Frontal cortex (tissue), 4 donors: Measurements from ENCODE around the gene COL13A1. TPM values are rescaled to one million over a fixed set of nuclear protein-coding genes. Genes with fewer than 3 reads are reported as not detected.

Source experiments
- DNase-seq, 2 donors: peaks; one replicate each; pipeline ENCODE4 v3.0.0; 2012; ENCODE audit warnings: low spot score in 2 of 2
- FAIRE-seq: peaks from 2 replicates; lab custom pipeline; 2012; peaks lifted over from hg19 to GRCh38; lab: Jason Lieb, UNC
- total RNA-seq: library from RNA; depleted of rRNA; stranded (reverse); fragments of >200 nt; gene quantifications from one replicate; pipeline ENCODE4 v1.2.3, GENCODE V29; 2014
- donor health status: control.
- donor health status: control.
- donor health status: control.

The COL13A1 gene
- total RNA-seq, 1 donor from 2014 or later, result 2.0 TPM

DNA sequence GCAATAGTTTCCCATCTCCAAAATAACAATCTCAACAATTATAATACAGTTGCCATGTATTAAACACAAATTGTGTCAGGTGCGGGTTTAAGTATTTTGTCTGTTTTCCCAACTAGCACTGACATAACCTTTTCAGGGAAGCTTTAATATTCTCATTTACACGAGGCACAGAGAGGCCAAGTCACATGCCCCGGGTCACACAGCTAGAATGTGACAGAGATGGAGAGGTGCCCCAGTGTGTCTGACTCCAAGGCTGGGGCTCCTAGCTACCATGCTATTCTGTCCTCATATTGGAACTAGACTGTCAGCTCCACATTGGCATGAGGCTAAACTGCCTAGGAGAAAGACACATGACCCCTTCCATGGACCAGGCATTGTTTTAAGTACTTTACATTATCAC, 77.2 kb downstream of the COL13A1 start:
- no peak for DNase-seq
- FAIRE-seq, result no peak

- FAIRE-seq (no peak), DNase-seq (no peak)
These were observed 78.0 kb downstream of the COL13A1 start for GRCh38 chr10:69879634-69880257.

DNA sequence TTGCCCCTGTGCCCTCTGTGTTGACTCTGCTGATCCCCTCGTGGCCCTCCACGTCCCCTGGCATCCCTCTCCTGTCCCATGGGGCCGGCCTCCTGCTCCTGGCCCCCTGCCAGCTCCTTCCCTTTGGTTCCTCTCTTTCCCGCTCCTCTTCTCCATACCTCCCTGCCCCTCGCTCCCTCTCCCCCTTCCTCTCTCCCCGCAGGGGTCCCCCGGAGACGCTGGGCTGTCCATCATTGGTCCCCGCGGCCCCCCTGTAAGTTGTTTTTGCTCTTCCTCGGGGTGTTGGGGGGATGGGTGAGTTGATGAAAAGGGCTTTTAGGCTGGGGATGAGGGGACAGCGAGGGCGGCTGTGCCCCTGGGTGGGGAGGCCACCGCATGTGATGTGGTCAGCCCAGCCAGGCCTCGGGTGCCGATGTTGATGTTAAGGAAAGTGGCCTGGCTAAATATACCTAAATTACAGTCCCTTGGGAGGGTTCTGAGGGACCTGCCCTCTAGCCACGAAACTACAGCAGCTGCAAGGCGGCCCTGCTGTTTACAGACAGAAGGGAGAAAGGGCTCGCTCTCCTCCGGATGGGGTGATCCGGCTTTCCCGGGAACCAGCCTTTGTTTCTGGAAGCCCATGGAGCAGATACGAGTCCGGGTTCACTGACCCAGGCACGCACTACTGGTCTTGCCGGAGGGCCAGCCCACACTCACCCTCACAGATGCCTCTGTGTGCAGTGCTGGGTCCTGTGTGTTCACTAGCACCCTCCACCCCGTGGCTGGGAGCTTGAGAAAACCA, 78.8 kb downstream of the COL13A1 start:
- FAIRE-seq (no peak), DNase-seq (no peak)

- FAIRE-seq (no peak), DNase-seq (no peak)
These were observed 79.5 kb downstream of the COL13A1 start for GRCh38 chr10:69881202-69881601.

- FAIRE-seq, result no peak
- no peak for DNase-seq
These were observed 81.8 kb downstream of the COL13A1 start for GRCh38 chr10:69883310-69884023.

GRCh38 chr10:69884024-69884367, 82.3 kb downstream of the COL13A1 start:
- DNase-seq (no peak), FAIRE-seq (no peak)

GRCh38 chr10:69884686-69885085, 83.0 kb downstream of the COL13A1 start:
- no peak for DNase-seq

DNA sequence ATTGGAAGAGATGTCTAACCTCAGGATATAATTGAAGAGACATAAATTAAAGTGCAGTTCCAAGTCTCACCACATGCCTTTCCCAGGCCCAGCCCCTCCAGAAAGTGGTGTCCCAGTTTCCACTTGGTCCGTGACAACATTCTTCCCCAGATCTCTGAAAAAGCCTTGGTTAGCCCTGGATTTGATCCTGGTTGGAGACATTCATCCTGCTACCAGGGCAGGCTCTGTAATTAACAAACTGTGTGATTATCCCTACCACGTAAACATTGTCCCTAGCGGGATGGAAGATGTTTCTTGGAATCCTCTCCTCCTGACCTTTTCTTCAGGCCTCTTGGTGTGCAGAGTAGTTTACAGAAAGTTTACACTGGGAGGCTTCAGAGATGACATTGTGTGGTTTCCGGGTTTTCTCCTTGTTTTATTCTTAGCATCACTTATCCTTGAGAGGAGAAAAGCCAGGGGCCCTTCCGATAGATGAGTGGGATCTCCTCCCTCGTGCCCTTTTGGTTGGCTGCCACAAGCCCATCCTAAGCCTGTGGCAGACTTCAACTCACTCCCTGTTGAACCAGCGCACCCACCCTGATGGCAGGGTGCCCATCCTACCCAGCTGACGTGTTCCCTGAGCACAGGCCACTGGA, 83.8 kb downstream of the COL13A1 start:
- DNase-seq (peak in 1 of 2 donors; percentile 47), FAIRE-seq (no peak)

More at GRCh38 chr10:69884686-69885085, 83.0 kb downstream of the COL13A1 start:
- peak; percentile 40 for FAIRE-seq

DNA sequence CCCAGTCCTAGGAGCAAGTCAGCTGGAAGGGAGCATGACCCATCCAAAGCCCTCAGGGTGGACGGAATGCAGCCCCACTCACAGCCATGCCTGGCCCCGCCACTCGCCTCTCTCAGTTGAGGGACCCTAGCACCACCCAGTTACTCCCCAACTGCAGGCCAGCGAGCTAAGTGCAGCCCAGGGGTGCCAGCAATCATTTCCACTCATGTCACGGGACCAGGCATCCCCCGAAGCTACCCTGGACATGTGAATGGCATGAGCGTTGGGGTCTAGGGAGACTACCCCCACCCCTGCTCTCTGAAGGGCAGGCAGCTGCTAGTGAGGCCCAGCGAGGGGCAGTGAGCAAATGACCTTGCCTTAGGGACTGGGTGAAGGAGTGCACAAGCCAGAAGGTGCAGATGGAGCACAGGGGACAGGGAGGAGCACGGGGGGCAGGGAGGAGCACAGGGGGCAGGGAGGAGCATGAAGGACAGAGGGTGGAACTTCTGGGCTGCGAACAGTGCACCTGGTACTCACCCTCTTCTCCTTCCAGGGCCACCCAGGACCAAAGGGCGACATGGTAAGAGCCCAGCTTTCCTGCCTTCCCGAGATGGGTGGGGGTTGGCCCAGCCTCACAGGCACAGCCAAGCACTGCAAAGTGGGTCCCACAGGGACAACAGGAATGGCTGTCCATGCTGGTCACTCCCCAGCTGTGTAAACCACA, 87.3 kb downstream of the COL13A1 start:
- DNase-seq, result no peak
- FAIRE-seq, result no peak

GRCh38 chr10:69890065-69890847, 88.5 kb downstream of the COL13A1 start:
- DNase-seq (no peak), FAIRE-seq (no peak)

DNA sequence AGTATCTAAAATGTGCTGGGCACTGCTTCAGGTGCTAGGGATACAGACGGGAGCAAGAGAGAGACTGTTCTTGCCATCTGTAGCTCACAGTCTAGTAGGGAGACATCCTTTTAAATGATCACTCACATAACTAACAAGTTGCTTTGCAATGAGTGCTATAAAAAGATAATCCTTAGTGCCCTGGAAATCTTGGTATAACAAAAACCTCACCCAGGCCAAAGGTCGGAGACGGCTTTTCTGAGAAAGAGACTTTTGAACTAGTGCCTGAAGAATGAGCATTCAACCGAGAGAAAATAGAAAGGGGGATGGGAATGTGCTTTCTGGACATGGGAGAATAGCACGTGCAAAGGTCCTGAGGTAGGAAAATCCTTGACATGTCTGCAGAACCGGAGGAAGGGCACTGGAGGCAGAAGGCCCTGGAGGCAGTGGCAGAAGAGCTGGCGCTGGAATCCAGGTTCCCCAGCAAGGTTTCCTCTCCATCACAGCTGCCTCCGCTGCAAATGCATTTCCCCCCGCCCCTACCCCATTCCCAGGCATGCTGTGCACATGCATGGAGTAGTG, 89.4 kb downstream of the COL13A1 start:
- FAIRE-seq, result no peak
- DNase-seq, result no peak

GRCh38 chr10:69892406-69892805, 90.7 kb downstream of the COL13A1 start:
- DNase-seq (no peak), FAIRE-seq (no peak)

GRCh38 chr10:69892816-69893215, 91.1 kb downstream of the COL13A1 start:
- DNase-seq, result no peak
- FAIRE-seq, result no peak

GRCh38 chr10:69893271-69893900, 91.7 kb downstream of the COL13A1 start:
- FAIRE-seq (no peak), DNase-seq (no peak)

DNA sequence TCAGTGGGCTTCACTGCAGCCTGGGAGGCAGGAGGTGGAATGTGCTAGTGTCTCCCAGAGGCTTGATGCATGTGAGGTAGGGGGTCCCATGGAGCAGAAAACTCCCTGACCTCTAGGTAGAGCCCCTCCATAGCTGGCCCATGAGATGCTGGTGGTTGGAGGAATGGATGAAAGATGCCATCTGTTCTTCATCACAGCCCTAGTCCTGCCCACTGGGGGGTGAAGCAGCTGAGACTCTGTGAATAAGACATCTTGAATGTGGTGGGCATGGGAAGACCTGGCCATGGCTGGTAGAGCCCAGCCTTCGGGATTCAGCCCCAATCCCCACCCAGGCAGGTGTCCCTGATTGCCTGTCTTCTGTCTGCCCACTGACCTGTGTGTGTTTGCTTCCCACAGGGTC, 92.5 kb downstream of the COL13A1 start:
- FAIRE-seq (no peak), DNase-seq (no peak)

DNA sequence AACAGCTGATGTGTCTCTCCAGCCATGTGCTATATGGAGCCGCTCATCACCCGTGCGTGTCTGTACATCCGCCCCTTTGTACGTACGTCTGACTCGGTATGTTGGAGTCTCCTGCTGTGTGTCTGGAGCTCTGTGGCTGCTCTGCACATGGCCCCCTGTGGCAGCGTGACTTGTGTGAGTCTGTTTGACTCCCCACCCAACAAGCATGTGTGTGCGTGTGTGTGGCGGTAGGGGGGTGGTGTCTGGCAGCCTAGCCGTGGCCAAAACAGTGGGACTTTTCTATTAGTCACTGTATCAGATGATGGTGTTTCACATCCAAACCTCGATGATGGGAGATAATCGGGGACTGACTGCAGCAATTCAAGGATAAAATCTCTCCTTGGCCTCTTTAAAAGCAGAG, 94.1 kb downstream of the COL13A1 start:
- no peak for FAIRE-seq
- DNase-seq, result no peak

- no peak for FAIRE-seq
- DNase-seq, result no peak
These were observed 95.0 kb downstream of the COL13A1 start for GRCh38 chr10:69896606-69897231.

DNA sequence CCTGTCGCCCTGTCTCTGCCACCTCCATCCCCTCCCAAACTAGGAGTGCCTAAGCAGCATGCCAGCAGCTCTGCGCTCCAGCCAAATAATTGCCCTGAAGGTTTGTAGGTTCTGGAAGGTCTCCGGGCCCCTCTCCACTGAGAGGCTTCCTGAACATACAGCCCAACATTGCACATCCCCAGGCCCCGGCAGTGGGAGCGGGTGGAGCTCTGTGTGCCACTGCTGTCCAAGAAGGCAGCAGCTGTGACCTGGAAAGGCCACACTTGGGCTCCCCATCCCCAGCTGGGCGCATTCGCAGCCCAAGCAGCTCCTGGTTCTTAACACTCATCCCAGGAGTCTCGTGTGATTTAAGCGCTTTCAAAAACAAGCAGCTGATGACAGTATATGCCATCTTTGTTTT, 95.7 kb downstream of the COL13A1 start:
- DNase-seq (no peak), FAIRE-seq (no peak)
